ENCODE results near the gene CAPN13. TPM values are rescaled to one million over a fixed set of nuclear protein-coding genes. Genes with fewer than 3 reads are reported as not detected.
"Not testable (repeated sequence)": the region's sequence is repeated elsewhere in the genome, so short reads cannot be mapped to it uniquely, and the experiment has no call there.

CAPN13 gene
- total RNA-seq, 1 donor: not detected

DNA sequence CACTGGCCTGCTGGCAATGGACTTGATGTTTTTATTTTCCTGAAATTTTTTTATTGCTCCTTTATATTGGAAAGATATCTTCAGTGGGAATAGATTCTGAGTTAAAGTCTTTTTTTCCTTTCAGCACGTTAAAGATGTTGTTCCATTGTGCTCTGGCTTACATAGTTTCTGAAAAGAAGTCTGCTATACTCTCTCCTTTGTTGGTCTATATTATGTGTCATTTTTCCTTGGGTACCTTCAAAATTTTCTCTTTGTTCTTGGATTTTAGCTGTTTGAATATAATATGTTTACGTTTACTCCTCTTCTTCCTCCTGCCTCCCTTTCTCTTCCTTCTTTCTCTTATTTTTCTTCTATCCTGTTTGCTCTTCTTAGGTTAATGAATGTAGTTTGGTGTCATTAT, 105.5 kb downstream of the CAPN13 start:
- Histone ChIP-seq H3K4me2 (ENCODE audit: insufficient read depth, low read length) (no peak overlapping the region), H3K27ac (ENCODE audit: low read depth, low read length) (no peak overlapping the region), H3K36me3 (ENCODE audit: insufficient read depth, low read length) (no peaks in the 10 kb centered on the region), H3K27me3 (ENCODE audit: insufficient read depth, low read length) (no peaks in the 10 kb centered on the region), H3K79me2 (ENCODE audit: insufficient read depth, low read length) (no peaks in the 10 kb centered on the region), H2AFZ (ENCODE audit: low read length) (no peak overlapping the region), H3K9me3 (ENCODE audit: low read depth, low read length) (peaks cover 10% of the 10 kb centered on the region), H3K4me1 (ENCODE audit: insufficient read depth, low read length) (no peaks in the 10 kb centered on the region), H3K4me3 (ENCODE audit: insufficient read depth, low read length) (no peak overlapping the region), H4K20me1 (ENCODE audit: insufficient read depth, low read length) (no peaks in the 10 kb centered on the region)
- TF ChIP-seq, protein P1, sequence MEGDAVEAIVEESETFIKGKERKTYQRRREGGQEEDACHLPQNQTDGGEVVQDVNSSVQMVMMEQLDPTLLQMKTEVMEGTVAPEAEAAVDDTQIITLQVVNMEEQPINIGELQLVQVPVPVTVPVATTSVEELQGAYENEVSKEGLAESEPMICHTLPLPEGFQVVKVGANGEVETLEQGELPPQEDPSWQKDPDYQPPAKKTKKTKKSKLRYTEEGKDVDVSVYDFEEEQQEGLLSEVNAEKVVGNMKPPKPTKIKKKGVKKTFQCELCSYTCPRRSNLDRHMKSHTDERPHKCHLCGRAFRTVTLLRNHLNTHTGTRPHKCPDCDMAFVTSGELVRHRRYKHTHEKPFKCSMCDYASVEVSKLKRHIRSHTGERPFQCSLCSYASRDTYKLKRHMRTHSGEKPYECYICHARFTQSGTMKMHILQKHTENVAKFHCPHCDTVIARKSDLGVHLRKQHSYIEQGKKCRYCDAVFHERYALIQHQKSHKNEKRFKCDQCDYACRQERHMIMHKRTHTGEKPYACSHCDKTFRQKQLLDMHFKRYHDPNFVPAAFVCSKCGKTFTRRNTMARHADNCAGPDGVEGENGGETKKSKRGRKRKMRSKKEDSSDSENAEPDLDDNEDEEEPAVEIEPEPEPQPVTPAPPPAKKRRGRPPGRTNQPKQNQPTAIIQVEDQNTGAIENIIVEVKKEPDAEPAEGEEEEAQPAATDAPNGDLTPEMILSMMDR (IDR thresholded peaks at IDR 0.05; ENCODE audit: extremely low read depth, low read depth, low read length): no peak
- no peak for DNase-seq (ENCODE audit: insufficient read length, low spot score, missing footprints)

DNA sequence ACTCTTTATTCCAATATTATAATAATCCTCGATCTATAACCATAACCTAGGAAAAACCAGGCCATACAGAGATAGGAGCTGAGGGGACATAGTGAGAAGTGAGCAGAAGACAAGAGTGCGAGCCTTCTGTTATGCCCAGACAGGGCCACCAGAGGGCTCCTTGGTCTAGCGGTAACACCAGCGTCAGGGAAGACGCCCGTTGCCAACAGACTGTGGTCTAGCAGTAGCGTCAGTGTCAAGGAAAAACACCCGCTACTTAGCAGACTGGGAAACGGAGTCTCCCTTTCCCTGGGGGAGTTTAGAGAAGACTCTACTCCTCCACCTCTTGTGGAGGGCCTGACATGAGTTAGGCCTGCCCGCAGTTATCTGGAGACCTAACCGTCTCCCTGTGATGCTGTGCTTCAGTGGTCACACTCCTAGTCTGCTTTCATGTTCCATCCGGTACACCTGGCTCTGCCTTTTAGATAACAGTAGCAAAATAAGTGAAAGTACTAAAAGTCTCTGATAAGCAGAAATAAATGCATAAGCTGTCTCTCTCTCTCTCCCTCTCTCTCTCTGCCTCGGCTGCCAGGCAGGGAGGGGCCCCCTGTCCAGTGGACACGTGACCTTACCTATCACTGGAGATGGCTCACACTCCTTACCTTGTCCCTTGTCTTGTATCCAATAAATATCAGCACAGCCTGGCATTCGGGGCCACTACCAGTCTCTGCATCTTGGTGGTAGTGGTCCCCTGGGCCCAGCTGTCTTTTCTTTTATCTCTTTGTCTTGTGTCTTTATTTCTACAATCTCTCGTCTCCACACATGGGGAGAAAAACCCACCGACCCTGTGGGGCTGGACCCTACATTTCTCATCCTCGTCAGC, 109.8 kb downstream of the CAPN13 start:
- H3K79me2 ChIP-seq (ENCODE audit: insufficient read depth, low read length); H3K4me3 ChIP-seq (ENCODE audit: insufficient read depth, low read length); H3K9me3 ChIP-seq (ENCODE audit: low read depth, low read length); H3K27me3 ChIP-seq (ENCODE audit: insufficient read depth, low read length); H3K36me3 ChIP-seq (ENCODE audit: insufficient read depth, low read length); H3K27ac ChIP-seq (ENCODE audit: low read depth, low read length); H4K20me1 ChIP-seq (ENCODE audit: insufficient read depth, low read length); H3K4me2 ChIP-seq (ENCODE audit: insufficient read depth, low read length); DNase-seq (ENCODE audit: insufficient read length, low spot score, missing footprints); H2AFZ ChIP-seq (ENCODE audit: low read length); H3K4me1 ChIP-seq (ENCODE audit: insufficient read depth, low read length): not testable (repeated sequence)
- TF ChIP-seq, protein P1 (IDR thresholded peaks at IDR 0.05; ENCODE audit: extremely low read depth, low read depth, low read length): peak; percentile 20

DNA sequence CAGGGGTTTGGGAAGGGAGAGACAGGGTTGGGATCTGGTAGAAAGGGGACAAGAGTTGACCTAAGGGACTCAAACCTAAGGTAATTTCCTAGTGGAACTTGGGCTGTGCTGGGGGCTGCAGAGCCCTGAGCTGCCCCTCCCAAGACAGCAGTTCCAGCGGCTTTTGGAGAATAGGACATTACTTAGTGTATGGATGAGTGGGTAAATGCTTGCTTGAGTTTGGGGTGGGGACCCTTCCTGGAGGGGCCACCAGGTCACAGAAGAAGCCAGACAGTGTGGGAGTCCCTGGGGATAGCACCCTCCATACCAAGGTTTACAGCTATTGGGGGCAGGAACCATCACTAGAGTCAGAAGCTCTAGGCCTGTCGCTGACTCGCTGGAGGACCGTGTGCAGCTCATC, 111.5 kb downstream of the CAPN13 start:
- peaks cover 3% of the 10 kb centered on the region for H3K4me1 ChIP-seq (ENCODE audit: insufficient read depth, low read length)
- H3K4me3 ChIP-seq (ENCODE audit: insufficient read depth, low read length): no peak overlapping the region
- H3K27ac ChIP-seq (ENCODE audit: low read depth, low read length): no peak overlapping the region
- H3K4me2 ChIP-seq (ENCODE audit: insufficient read depth, low read length): no peak overlapping the region
- no peak overlapping the region for H2AFZ ChIP-seq (ENCODE audit: low read length)
- DNase-seq (ENCODE audit: insufficient read length, low spot score, missing footprints): no peak
- no peaks in the 10 kb centered on the region for H3K27me3 ChIP-seq (ENCODE audit: insufficient read depth, low read length)
- H4K20me1 ChIP-seq (ENCODE audit: insufficient read depth, low read length): no peaks in the 10 kb centered on the region
- H3K9me3 ChIP-seq (ENCODE audit: low read depth, low read length): no peaks in the 10 kb centered on the region
- TF ChIP-seq, protein P1 (IDR thresholded peaks at IDR 0.05; ENCODE audit: extremely low read depth, low read depth, low read length): no peak
- no peaks in the 10 kb centered on the region for H3K36me3 ChIP-seq (ENCODE audit: insufficient read depth, low read length)
- H3K79me2 ChIP-seq (ENCODE audit: insufficient read depth, low read length): no peaks in the 10 kb centered on the region

DNA sequence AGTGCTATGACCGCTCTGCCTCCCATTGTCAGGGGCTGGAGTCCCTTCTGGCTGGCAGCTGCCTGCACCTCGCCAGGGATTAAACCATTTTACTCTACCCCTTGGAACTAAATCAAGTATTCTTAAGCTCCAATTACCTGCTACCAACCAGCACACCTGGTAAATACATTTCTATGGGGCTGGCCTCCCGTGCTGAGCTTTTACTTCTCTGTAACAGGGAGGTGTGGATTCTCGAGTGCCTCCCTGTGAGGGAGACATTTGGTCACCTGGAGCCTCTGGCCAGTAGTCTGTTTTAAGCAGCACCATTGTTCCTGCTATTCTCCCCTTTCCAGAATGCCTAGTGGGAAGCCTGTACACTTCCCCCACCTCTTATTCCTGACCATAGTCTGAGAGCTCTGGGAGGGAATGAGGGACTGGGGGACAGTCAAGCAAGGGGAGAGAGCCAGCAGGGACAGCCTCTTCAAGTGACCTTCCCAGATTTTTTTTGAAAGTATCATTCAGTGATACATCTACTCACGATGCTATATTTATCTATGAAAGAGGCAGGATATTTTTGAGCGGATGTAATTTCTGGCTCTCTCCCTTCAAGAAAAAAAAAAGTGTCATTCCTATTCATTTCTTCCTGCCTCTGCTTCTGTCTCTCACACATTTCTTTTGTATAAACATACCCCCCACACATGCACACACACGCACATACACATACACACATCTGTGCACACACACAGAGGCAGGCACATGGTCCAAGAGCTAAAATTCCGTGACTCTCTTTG, 112.8 kb downstream of the CAPN13 start:
- H3K79me2 ChIP-seq (ENCODE audit: insufficient read depth, low read length): no peaks in the 10 kb centered on the region
- no peak overlapping the region for H2AFZ ChIP-seq (ENCODE audit: low read length)
- no peak overlapping the region for H3K27ac ChIP-seq (ENCODE audit: low read depth, low read length)
- no peak for DNase-seq (ENCODE audit: insufficient read length, low spot score, missing footprints)
- H3K4me3 ChIP-seq (ENCODE audit: insufficient read depth, low read length): no peak overlapping the region
- H3K36me3 ChIP-seq (ENCODE audit: insufficient read depth, low read length): no peaks in the 10 kb centered on the region
- peaks cover 3% of the 10 kb centered on the region for H3K4me1 ChIP-seq (ENCODE audit: insufficient read depth, low read length)
- H3K4me2 ChIP-seq (ENCODE audit: insufficient read depth, low read length): peak overlapping the region; percentile 10
- H3K27me3 ChIP-seq (ENCODE audit: insufficient read depth, low read length): no peaks in the 10 kb centered on the region
- TF ChIP-seq, protein P1 (IDR thresholded peaks at IDR 0.05; ENCODE audit: extremely low read depth, low read depth, low read length): no peak
- H4K20me1 ChIP-seq (ENCODE audit: insufficient read depth, low read length): no peaks in the 10 kb centered on the region
- H3K9me3 ChIP-seq (ENCODE audit: low read depth, low read length): no peaks in the 10 kb centered on the region

Data from osteoblast (primary cell).